IPS DF 4.7 (cell line): ENCODE results near the gene QRFP.

Source experiments
- DNase-seq: peaks from one replicate; pipeline ENCODE4 v3.0.0-alpha.2; 2013; ENCODE audit warnings: low spot score; ENCODE audit errors: extremely low read depth

The QRFP gene

GRCh38 chr9:130896233-130897014, at the start of gene QRFP:
QRFP (minus strand) TSS chr9:130896812; CDS start chr9:130893838, 2,974 bp downstream.
- no peak for DNase-seq

GRCh38 chr9:130945173-130945572, 48.6 kb upstream of the QRFP start:
- no peak for DNase-seq

GRCh38 chr9:130944510-130945058, 48.0 kb upstream of the QRFP start:
- no peak for DNase-seq

GRCh38 chr9:130943777-130944176, 47.2 kb upstream of the QRFP start:
- DNase-seq = no peak

DNA sequence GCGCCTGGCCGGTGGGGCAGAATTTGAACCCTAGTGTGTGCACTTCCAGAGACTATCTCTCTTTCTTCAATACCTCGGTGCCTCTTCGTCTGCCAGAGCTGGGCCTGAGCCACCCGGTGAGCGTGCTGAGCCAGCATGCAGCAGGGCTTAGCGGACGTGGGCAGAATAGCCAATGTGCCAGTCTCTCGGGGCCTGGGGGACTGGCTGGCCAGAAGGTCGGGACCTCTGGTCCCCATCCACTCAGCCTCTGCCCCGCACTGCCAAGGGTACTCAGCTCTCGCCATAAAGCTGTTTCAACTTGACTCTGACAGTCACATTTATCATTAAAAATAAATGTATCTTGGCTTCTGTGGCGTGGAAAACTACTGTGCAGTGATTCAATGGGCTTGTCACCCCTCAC, 46.6 kb upstream of the QRFP start:
- DNase-seq = no peak

DNA sequence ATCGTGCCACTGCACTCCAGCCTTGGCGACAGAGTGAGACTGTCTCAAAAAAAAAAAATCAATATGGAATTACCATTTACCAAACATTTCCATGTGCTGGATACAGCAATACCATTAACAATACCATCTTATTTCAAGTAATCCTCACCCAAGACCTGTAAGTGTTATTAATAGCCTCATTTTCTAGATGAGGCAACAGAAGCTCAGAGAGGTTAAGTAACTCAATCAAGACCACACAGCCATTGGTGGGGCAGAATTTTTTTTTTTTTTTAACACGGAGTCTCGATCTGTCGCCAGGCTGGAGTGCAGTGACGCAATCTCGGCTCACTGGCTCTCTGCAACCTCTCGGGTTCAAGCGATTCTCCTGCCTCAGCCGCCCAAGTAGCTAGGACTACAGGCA, 46.1 kb upstream of the QRFP start:
- DNase-seq = no peak

DNA sequence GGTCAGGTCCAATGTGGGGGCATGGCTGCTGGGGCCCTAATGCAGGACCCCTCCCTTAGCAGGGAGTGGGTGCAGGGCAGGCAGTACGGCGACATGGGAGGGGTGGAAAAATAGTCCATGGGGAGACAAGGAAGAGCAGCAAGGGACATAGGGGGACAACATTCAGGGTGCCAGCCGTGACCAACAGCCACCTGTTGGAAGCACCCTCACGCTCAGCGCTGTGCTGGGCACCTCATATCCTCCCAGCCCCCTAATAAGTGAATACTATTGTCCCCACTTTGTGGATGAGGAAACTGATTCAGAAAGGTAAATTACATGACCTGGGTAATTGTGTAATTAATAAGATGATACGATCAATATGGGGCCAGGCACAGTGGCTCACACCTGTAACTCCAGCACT, 45.5 kb upstream of the QRFP start:
- no peak for DNase-seq

GRCh38 chr9:130940693-130941576, 44.3 kb upstream of the QRFP start:
- peak; percentile 69 for DNase-seq

DNA sequence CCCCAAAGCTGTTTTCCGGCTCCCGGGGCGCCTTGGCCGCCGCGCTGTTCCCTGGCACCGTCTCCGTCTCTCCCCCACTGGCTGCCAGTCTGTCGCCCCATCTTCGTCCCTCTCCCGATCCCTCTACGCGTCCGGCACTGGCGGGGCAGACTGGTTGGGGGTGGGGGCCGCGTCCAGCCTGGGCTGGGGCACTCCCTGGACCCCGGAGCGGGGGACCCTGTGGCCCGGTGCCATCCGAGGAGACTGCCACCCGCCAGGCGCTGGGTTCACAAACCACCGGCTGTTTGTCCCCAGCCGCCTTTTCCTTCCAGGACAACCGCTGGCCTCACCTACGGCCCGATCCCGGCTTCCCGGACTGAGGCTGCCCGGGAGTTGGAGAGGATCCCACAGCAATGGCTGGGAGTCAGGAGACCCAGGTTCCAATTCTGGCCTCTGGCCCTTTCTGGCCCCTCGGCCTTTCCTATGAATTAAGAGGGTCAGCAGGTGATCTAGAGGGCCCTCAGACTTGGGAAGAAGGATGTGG, 43.5 kb upstream of the QRFP start:
- DNase-seq = no peak

DNA sequence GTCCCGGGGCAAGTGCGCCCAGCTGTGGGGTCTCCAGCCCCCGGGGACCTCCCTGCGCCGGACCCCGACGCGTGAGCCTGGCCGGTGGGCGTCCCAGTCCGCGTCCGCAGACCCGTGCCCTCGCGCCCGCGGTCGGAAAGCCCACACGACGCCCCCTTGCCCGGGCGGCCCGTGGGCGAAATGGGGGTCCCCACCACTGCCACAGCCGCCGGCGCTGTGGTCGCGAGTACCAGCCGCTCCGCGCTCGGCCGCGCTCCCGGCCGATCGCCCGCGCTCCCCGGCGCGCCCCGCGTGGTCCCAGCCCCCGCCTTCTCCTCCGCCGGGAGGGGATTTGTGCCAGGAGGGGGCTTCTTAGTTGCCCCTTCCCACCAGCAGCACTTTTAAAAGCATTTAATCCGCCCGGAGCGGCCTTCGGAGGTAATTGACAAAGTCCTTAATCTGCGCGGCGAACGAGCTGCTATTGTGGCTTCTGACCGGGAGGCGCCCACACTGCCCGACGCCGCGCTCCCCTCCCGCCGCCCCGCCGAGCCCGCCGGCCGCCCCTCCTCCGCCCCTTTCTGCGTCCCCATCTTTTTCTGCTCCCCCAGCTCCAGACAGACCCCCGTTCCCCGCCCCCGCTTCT, 42.9 kb upstream of the QRFP start:
- DNase-seq = no peak

- DNase-seq = no peak
Measured at GRCh38 chr9:130938652-130939404, 42.2 kb upstream of the QRFP start, which contains the start of gene FIBCD1. FIBCD1 (minus strand) TSS chr9:130939247; CDS start chr9:130938607, 640 bp downstream.

DNA sequence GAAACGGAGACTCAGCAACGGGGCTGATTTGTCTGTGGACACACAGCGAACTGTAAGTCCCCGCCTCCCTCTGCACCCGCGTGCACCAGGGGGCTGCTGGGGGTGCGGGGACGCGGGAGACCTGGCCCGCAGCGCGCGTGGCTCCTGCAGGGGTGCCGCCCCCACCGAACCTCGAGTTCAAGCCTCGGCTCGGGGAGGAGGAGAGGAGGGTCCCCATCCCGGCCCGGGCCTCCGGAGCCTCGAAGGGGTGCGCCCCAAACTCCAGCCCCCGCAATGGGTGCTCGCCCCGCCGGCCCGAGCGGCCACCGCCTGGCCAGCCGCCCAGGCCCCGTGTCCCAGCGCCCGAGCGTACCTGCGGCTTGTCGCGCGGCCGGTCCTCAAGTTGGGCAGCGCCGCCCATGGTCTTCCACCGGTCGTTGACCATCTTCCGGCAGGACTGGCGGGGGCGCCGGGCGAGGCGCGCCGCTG, 41.6 kb upstream of the QRFP start:
- DNase-seq = no peak

- DNase-seq = no peak
Measured at GRCh38 chr9:130937146-130938076, 40.8 kb upstream of the QRFP start.

- peak; percentile 44 for DNase-seq
Measured at GRCh38 chr9:130936285-130937117, 39.9 kb upstream of the QRFP start.

- DNase-seq = no peak
Measured at GRCh38 chr9:130935648-130936271, 39.1 kb upstream of the QRFP start.

- no peak for DNase-seq
Measured at GRCh38 chr9:130934702-130935647, 38.4 kb upstream of the QRFP start.

DNA sequence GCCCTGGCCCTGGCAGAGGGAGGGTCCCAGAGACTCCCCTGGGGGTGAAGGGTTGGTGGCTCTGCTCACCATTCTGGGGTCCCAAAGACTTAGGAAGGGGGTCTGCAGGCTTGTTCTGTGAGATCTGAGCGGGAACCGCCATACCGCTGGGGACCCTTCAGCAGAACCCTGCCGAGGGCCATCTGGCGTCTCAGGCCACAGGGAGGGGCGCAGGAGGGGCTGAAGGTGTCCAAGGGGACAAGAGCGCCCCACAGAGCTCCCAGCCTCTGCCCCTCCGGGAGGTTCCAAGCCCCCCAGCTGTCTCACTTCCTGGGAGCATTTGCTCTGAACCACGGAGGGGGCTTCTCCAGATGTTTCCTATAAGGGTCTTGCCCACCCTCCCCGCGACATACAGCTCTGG, 37.6 kb upstream of the QRFP start:
- DNase-seq = no peak
